SK-N-SH treated with all-trans-retinoic acid at 6 μM for 48 hours (cell line): ENCODE results near the gene NET1.
A peak's percentile ranks its signal among the peaks of the same experiment; 100 is the strongest.

Source experiments
- ATAC-seq: fragments of 200-7000 bp; cut with Tn5 transposase; 3 replicates; pipeline ENCODE4 v1.9.1; 2020; ENCODE audit warnings: mild to moderate bottlenecking, moderate library complexity
- ARNTL ChIP-seq: fragments of 450-650 bp; formaldehyde crosslinking; IDR thresholded peaks from 2 replicates; pipeline ENCODE4 v1.5.0; 2020; ENCODE audit warnings: low read depth, mild to moderate bottlenecking, moderate library complexity, borderline replicate concordance
- BACH2 ChIP-seq: fragments of 250-450 bp; sonication (Bioruptor Pico); IDR thresholded peaks from 2 replicates; pipeline ENCODE4 v1.9.0; 2021; ENCODE audit warnings: mild to moderate bottlenecking, borderline replicate concordance
- CSDC2 ChIP-seq: fragments of 250-450 bp; sonication (Bioruptor Pico); IDR thresholded peaks from 2 replicates; pipeline ENCODE4 v1.5.0; 2020; ENCODE audit warnings: mild to moderate bottlenecking, moderate library complexity
- ESRRG ChIP-seq: fragments of 250-450 bp; sonication (Bioruptor Pico); IDR thresholded peaks from 2 replicates; pipeline ENCODE4 v1.6.1; 2021; ENCODE audit warnings: mild to moderate bottlenecking
- GLIS3 ChIP-seq: fragments of 250-450 bp; sonication (Bioruptor Pico); IDR thresholded peaks from 2 replicates; pipeline ENCODE4 v1.5.0; 2020; ENCODE audit warnings: mild to moderate bottlenecking, moderate library complexity
- ISL1 ChIP-seq: fragments of 250-450 bp; sonication (Bioruptor Pico); IDR thresholded peaks from 2 replicates; pipeline ENCODE4 v2.1.2; 2022; ENCODE audit warnings: mild to moderate bottlenecking, moderate library complexity
- OSR1 ChIP-seq: fragments of 250-450 bp; sonication (Bioruptor Pico); IDR thresholded peaks from 2 replicates; pipeline ENCODE4 v1.8.0; 2022; ENCODE audit warnings: moderate library complexity, mild to moderate bottlenecking, inconsistent platforms
- PPARA ChIP-seq: fragments of 250-450 bp; sonication (Bioruptor Pico); IDR thresholded peaks from 2 replicates; pipeline ENCODE4 v1.5.0; 2020; ENCODE audit warnings: mild to moderate bottlenecking, borderline replicate concordance
- RARB ChIP-seq: fragments of 250-450 bp; sonication (Bioruptor Pico); IDR thresholded peaks from 2 replicates; pipeline ENCODE4 v1.8.0; 2021; ENCODE audit warnings: mild to moderate bottlenecking, moderate library complexity
- TCF4 ChIP-seq: fragments of 250-450 bp; sonication (Bioruptor Pico); IDR thresholded peaks from 2 replicates; pipeline ENCODE4 v1.8.0; 2021; ENCODE audit warnings: mild to moderate bottlenecking, moderate library complexity, borderline replicate concordance
- TOX ChIP-seq: fragments of 250-450 bp; sonication (Bioruptor Pico); IDR thresholded peaks from 2 replicates; pipeline ENCODE4 v1.8.0; 2021; ENCODE audit warnings: mild to moderate bottlenecking, moderate library complexity, borderline replicate concordance
- ZC3H10 ChIP-seq: fragments of 250-450 bp; sonication (Bioruptor Pico); IDR thresholded peaks from 2 replicates; pipeline ENCODE4 v1.5.1; 2021; ENCODE audit warnings: mild to moderate bottlenecking, moderate library complexity
- ZFP3 ChIP-seq: fragments of 250-450 bp; sonication (Bioruptor Pico); IDR thresholded peaks from 2 replicates; pipeline ENCODE4 v1.5.0; 2020; ENCODE audit warnings: mild to moderate bottlenecking, moderate library complexity
- ZFP30 ChIP-seq: fragments of 450-650 bp; formaldehyde crosslinking; IDR thresholded peaks from 2 replicates; pipeline ENCODE4 v1.5.0; 2022; ENCODE audit warnings: mild to moderate bottlenecking, moderate library complexity
- ZNF565 ChIP-seq: fragments of 450-650 bp; formaldehyde crosslinking; conservative IDR thresholded peaks from 2 replicates; pipeline ENCODE4 v1.5.0; 2020; ENCODE audit warnings: low read depth, mild to moderate bottlenecking, moderate library complexity
- ZNF70 ChIP-seq: fragments of 450-650 bp; formaldehyde crosslinking; IDR thresholded peaks from 2 replicates; pipeline ENCODE4 v1.5.0; 2020; ENCODE audit warnings: mild to moderate bottlenecking, moderate library complexity
- ZNF8 ChIP-seq: fragments of 450-650 bp; formaldehyde crosslinking; IDR thresholded peaks from 2 replicates; pipeline ENCODE4 v1.5.0; 2020; ENCODE audit warnings: mild to moderate bottlenecking, moderate library complexity
- TF ChIP-seq, protein P1 (sequence below): fragments of 250-450 bp; sonication (Bioruptor Pico); IDR thresholded peaks from 2 replicates; pipeline ENCODE4 v1.5.1; 2020; ENCODE audit warnings: low read depth, mild to moderate bottlenecking, moderate library complexity
- TF ChIP-seq, protein P2 (sequence below): fragments of 250-450 bp; sonication (Bioruptor Pico); IDR thresholded peaks from 2 replicates; pipeline ENCODE4 v1.5.0; 2020; ENCODE audit warnings: mild to moderate bottlenecking, moderate library complexity
- TF ChIP-seq, protein P3 (sequence below): fragments of 250-450 bp; sonication (Bioruptor Pico); IDR thresholded peaks from 2 replicates; pipeline ENCODE4 v1.8.0; 2020; ENCODE audit warnings: mild to moderate bottlenecking, moderate library complexity, borderline replicate concordance
- TF ChIP-seq, protein P4 (sequence below): fragments of 250-450 bp; sonication (Bioruptor Pico); IDR thresholded peaks from 2 replicates; pipeline ENCODE4 v1.8.0; 2021; ENCODE audit warnings: low read depth, mild to moderate bottlenecking, moderate library complexity, borderline replicate concordance

The NET1 gene

DNA sequence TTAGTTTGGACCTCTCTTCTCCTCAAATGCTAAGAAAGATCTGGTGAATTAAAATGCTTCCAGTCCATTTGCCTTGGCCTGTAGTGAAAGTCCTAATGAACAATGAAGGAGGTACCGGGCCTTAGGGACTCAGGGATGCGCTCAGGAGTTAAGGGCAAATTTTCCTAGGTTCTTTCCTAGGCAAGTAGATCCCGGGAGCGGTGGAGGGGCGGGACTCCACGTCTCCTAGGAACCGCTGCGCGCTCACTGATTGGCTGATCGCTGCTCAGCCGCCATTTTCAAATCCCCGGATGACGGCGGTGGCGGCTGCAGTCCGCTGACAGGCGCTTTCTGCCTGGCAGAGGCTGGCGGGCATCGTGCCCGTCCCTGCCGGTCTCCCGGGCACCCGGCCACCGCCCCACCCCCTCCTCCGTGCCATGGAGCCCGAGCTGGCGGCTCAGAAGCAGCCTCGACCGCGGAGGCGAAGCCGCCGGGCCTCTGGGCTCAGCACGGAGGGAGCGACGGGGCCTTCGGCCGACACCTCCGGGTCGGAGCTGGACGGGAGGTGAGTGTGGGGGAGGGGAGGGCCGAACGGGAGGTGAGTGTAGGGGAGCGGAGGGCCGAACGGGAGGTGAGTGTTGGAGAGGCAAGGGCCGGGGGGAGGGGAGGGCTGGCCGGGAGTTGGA is at the start of gene NET1:
Gene NET1 (plus strand): TSS at position 281 of the 665 bp plus-strand sequence. CDS start 136 bp downstream, at position 417.
- peak; percentile 99 for ATAC-seq
- no peak for TF ChIP-seq ARNTL (CRISPR knock-in tag)
- no peak for TF ChIP-seq ZNF565
- TF ChIP-seq PPARA (CRISPR knock-in tag): no peak
- TF ChIP-seq RARB (CRISPR knock-in tag): no peak

- TF ChIP-seq, protein P1, sequence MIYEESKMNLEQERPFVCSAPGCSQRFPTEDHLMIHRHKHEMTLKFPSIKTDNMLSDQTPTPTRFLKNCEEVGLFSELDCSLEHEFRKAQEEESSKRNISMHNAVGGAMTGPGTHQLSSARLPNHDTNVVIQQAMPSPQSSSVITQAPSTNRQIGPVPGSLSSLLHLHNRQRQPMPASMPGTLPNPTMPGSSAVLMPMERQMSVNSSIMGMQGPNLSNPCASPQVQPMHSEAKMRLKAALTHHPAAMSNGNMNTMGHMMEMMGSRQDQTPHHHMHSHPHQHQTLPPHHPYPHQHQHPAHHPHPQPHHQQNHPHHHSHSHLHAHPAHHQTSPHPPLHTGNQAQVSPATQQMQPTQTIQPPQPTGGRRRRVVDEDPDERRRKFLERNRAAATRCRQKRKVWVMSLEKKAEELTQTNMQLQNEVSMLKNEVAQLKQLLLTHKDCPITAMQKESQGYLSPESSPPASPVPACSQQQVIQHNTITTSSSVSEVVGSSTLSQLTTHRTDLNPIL (CRISPR knock-in tag): no peak
- TF ChIP-seq TCF4 (CRISPR knock-in tag) (no peak), ISL1 (CRISPR knock-in tag) (no peak), PPARA (CRISPR knock-in tag) (no peak), OSR1 (CRISPR knock-in tag) (no peak), RARB (CRISPR knock-in tag) (no peak), ZNF70 (CRISPR knock-in tag) (no peak), TOX (CRISPR knock-in tag) (no peak), BACH2 (no peak), GLIS3 (CRISPR knock-in tag) (no peak), ZC3H10 (CRISPR knock-in tag) (no peak), ZNF8 (no peak), ZFP30 (CRISPR knock-in tag) (no peak)
- TF ChIP-seq, protein P2, sequence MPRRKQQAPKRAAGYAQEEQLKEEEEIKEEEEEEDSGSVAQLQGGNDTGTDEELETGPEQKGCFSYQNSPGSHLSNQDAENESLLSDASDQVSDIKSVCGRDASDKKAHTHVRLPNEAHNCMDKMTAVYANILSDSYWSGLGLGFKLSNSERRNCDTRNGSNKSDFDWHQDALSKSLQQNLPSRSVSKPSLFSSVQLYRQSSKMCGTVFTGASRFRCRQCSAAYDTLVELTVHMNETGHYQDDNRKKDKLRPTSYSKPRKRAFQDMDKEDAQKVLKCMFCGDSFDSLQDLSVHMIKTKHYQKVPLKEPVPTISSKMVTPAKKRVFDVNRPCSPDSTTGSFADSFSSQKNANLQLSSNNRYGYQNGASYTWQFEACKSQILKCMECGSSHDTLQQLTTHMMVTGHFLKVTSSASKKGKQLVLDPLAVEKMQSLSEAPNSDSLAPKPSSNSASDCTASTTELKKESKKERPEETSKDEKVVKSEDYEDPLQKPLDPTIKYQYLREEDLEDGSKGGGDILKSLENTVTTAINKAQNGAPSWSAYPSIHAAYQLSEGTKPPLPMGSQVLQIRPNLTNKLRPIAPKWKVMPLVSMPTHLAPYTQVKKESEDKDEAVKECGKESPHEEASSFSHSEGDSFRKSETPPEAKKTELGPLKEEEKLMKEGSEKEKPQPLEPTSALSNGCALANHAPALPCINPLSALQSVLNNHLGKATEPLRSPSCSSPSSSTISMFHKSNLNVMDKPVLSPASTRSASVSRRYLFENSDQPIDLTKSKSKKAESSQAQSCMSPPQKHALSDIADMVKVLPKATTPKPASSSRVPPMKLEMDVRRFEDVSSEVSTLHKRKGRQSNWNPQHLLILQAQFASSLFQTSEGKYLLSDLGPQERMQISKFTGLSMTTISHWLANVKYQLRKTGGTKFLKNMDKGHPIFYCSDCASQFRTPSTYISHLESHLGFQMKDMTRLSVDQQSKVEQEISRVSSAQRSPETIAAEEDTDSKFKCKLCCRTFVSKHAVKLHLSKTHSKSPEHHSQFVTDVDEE (CRISPR knock-in tag): no peak
- TF ChIP-seq, all 23 proteins: peak for 0
Observed at GRCh38 chr10:5362873-5363272, 49.5 kb upstream of the NET1 start.

DNA sequence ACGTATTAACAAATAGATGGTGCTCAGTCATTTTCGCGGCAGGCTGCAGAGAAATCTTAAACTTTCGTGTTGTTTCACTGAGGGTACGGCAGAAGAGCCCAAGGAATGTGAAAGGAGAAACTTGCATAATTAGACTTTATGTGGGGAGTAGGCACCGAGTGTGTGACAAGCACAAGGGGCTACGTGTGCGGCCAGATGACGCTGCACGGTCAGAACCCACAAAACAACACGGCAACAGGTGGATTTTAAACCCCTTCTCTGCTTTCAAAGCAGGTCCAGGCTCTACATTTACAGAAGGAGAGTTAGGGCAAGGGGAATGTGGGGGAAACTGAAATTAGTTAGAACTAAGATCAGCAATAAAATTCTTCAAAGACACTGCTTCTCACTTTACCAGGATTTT is 48.0 kb upstream of the NET1 start:
- ATAC-seq: no peak
- TF ChIP-seq, protein P2 (CRISPR knock-in tag): no peak
- TF ChIP-seq, protein P3, sequence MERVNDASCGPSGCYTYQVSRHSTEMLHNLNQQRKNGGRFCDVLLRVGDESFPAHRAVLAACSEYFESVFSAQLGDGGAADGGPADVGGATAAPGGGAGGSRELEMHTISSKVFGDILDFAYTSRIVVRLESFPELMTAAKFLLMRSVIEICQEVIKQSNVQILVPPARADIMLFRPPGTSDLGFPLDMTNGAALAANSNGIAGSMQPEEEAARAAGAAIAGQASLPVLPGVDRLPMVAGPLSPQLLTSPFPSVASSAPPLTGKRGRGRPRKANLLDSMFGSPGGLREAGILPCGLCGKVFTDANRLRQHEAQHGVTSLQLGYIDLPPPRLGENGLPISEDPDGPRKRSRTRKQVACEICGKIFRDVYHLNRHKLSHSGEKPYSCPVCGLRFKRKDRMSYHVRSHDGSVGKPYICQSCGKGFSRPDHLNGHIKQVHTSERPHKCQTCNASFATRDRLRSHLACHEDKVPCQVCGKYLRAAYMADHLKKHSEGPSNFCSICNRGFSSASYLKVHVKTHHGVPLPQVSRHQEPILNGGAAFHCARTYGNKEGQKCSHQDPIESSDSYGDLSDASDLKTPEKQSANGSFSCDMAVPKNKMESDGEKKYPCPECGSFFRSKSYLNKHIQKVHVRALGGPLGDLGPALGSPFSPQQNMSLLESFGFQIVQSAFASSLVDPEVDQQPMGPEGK (CRISPR knock-in tag): no peak
- TF ChIP-seq ZNF70 (CRISPR knock-in tag): no peak
- no peak for TF ChIP-seq BACH2
- no peak for TF ChIP-seq TCF4 (CRISPR knock-in tag)
- no peak for TF ChIP-seq ESRRG (CRISPR knock-in tag)
- TF ChIP-seq ARNTL (CRISPR knock-in tag): no peak
- TF ChIP-seq ZNF565: no peak
- no peak for TF ChIP-seq CSDC2 (CRISPR knock-in tag)

More at GRCh38 chr10:5362873-5363272, 49.5 kb upstream of the NET1 start:
- no peak for ATAC-seq

DNA sequence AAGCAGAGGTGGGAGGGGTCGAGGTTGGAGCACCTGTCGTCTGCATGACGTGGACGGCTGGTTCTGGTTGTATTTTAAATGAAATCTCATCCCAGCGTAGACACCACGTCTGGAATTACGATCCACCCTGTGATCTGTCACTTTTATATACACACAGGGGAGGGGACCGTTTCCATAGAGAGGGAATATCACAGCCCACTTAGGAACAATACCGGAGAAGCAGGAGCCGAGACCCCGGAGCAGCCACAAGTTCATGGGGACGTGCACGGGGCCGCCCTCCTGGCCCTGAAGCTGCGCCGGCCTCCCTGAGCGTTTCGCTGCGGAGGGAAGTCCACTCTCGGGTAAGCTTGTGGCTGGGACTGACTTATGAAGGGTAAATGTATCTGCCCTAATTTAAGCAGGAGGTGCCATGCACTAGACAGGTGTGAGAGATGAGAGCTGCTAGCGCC is 47.4 kb upstream of the NET1 start, which contains the start of gene UCN3:
Gene UCN3 (plus strand): TSS at position 77 of the 449 bp plus-strand sequence. CDS start 8,755 bp downstream, outside the sequence.
- peak; percentile 56; the same call in 2 of the 3 replicates for ATAC-seq
- TF ChIP-seq, protein P4, sequence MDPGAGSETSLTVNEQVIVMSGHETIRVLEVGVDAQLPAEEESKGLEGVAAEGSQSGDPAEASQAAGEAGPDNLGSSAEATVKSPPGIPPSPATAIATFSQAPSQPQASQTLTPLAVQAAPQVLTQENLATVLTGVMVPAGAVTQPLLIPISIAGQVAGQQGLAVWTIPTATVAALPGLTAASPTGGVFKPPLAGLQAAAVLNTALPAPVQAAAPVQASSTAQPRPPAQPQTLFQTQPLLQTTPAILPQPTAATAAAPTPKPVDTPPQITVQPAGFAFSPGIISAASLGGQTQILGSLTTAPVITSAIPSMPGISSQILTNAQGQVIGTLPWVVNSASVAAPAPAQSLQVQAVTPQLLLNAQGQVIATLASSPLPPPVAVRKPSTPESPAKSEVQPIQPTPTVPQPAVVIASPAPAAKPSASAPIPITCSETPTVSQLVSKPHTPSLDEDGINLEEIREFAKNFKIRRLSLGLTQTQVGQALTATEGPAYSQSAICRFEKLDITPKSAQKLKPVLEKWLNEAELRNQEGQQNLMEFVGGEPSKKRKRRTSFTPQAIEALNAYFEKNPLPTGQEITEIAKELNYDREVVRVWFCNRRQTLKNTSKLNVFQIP (CRISPR knock-in tag): no peak
- TF ChIP-seq ZNF565: no peak
- no peak for TF ChIP-seq GLIS3 (CRISPR knock-in tag)
- no peak for TF ChIP-seq ZFP3 (CRISPR knock-in tag)
- TF ChIP-seq PPARA (CRISPR knock-in tag): no peak
- TF ChIP-seq RARB (CRISPR knock-in tag): no peak
